HepG2 (cell line): ENCODE data around the gene POFUT1. TPM values are rescaled to one million over a fixed set of nuclear protein-coding genes. Genes with fewer than 3 reads are reported as not detected.
A peak's percentile ranks its signal among the peaks of the same experiment; 100 is the strongest.

Experiments used
- CREM ChIP-seq, 2 experiments: sonication (generic) in 1 of 2; formaldehyde crosslinking in 1 of 2; IDR thresholded peaks; 2 replicates each; pipeline versions ENCODE4 v1.4.0 to v1.6.1; 2016 to 2020; ENCODE audit warnings: antibody characterized with exemption in 1 of 2, mild to moderate bottlenecking in 1 of 2, missing genetic modification reagents in 1 of 2
- KDM2A ChIP-seq: sonication (generic); formaldehyde crosslinking; IDR thresholded peaks from 2 replicates; pipeline ENCODE4 v1.4.0; 2020; ENCODE audit warnings: low read depth, missing genetic modification reagents, borderline replicate concordance
- MEIS2 ChIP-seq: sonication (generic); formaldehyde crosslinking; IDR thresholded peaks from 2 replicates; pipeline ENCODE4 v1.9.0; 2021; ENCODE audit warnings: mild to moderate bottlenecking, missing genetic modification reagents
- RBM39 ChIP-seq: fragments of 200-400 bp; formaldehyde crosslinking; IDR thresholded peaks from one replicate; pipeline ENCODE4 v1.6.1; 2018; ENCODE audit warnings: antibody characterized with exemption, mild to moderate bottlenecking, low read depth, low read length; ENCODE audit not compliant: poor library complexity, severe bottlenecking
- REXO4 ChIP-seq: sonication (generic); formaldehyde crosslinking; IDR thresholded peaks from 2 replicates; pipeline ENCODE4 v1.8.0; 2022; ENCODE audit warnings: missing genetic modification reagents, mild to moderate bottlenecking, borderline replicate concordance
- SATB2 ChIP-seq: sonication (generic); formaldehyde crosslinking; IDR thresholded peaks from 2 replicates; pipeline ENCODE4 v1.5.0; 2020; ENCODE audit warnings: missing genetic modification reagents
- SKIL ChIP-seq: sonication (generic); formaldehyde crosslinking; IDR thresholded peaks from 2 replicates; pipeline ENCODE4 v1.8.0; 2022; ENCODE audit warnings: missing genetic modification reagents, mild to moderate bottlenecking, moderate library complexity, borderline replicate concordance
- SMARCE1 ChIP-seq: fragments of 450-650 bp; IDR thresholded peaks from 2 replicates; pipeline ENCODE4 v1.6.1; 2017; ENCODE audit warnings: borderline replicate concordance
- STAG1 ChIP-seq: sonication (generic); formaldehyde crosslinking; IDR thresholded peaks from 2 replicates; pipeline ENCODE4 v1.4.0; 2020; ENCODE audit warnings: missing genetic modification reagents
- THRA ChIP-seq: sonication (generic); formaldehyde crosslinking; IDR thresholded peaks from 2 replicates; pipeline ENCODE4 v1.4.0; 2020; ENCODE audit warnings: missing genetic modification reagents, borderline replicate concordance
- U2AF1 ChIP-seq: fragments of 200-400 bp; formaldehyde crosslinking; optimal IDR thresholded peaks from 2 replicates; pipeline ENCODE3; 2017; ENCODE audit warnings: mild to moderate bottlenecking, low read depth, low read length
- ZFP36L2 ChIP-seq: sonication (generic); formaldehyde crosslinking; IDR thresholded peaks from 2 replicates; pipeline ENCODE4 v1.4.0; 2020; ENCODE audit warnings: missing genetic modification reagents
- ZNF143 ChIP-seq: sonication (generic); formaldehyde crosslinking; IDR thresholded peaks from 2 replicates; pipeline ENCODE4 v1.4.0; 2020; ENCODE audit warnings: missing genetic modification reagents
- ZNF280B ChIP-seq: sonication (generic); formaldehyde crosslinking; IDR thresholded peaks from 2 replicates; pipeline ENCODE4 v1.5.0; 2020; ENCODE audit warnings: missing genetic modification reagents, mild to moderate bottlenecking, borderline replicate concordance
- ZNF343 ChIP-seq: sonication (generic); formaldehyde crosslinking; IDR thresholded peaks from 2 replicates; pipeline ENCODE4 v1.4.0; 2020; ENCODE audit warnings: mild to moderate bottlenecking, missing genetic modification reagents
- ZNF362 ChIP-seq: sonication (generic); formaldehyde crosslinking; IDR thresholded peaks from 2 replicates; pipeline ENCODE4 v1.4.0; 2020; ENCODE audit warnings: missing genetic modification reagents, mild to moderate bottlenecking, borderline replicate concordance
- ZNF496 ChIP-seq: sonication (generic); formaldehyde crosslinking; IDR thresholded peaks from 2 replicates; pipeline ENCODE4 v1.8.1; 2023; ENCODE audit warnings: mild to moderate bottlenecking, moderate library complexity, missing genetic modification reagents; ENCODE audit not compliant: insufficient replicate concordance
- ZNF501 ChIP-seq: sonication (generic); formaldehyde crosslinking; IDR thresholded peaks from 2 replicates; pipeline ENCODE4 v1.5.1; 2020; ENCODE audit warnings: mild to moderate bottlenecking, moderate library complexity, missing genetic modification reagents
- ZNF580 ChIP-seq: IDR thresholded peaks from 2 replicates; pipeline ENCODE4 v1.6.1; 2016; ENCODE audit warnings: low read depth, borderline replicate concordance
- ZNF615 ChIP-seq: sonication (generic); formaldehyde crosslinking; IDR thresholded peaks from 2 replicates; pipeline ENCODE4 v1.5.0; 2020; ENCODE audit warnings: mild to moderate bottlenecking, missing genetic modification reagents, borderline replicate concordance
- polyA plus RNA-seq, 8 experiments: library from polyadenylated mRNA; depleted of rRNA in 3 of 8; stranded (reverse) in 7 of 8; unstranded in 1 of 8; fragments of >200 nt; fragmentation: Illumina TruSeq in 4 of 8; extraction: Trizol in 4 of 8; gene quantifications; 2 replicates each; pipeline versions ENCODE4 v1.2.1 to v1.2.3, GENCODE V29; 2011 to 2016; ENCODE audit warnings: low read depth in 4 of 8, missing spikeins in 1 of 8, mixed read lengths in 1 of 8; ENCODE audit not compliant: insufficient read depth in 1 of 8
- total RNA-seq, 5 experiments: library from RNA; depleted of rRNA; stranded (reverse); fragments of >200 nt; fragmentation: Illumina TruSeq; extraction: Trizol; gene quantifications; 2 replicates each; pipeline ENCODE4 v1.2.3, GENCODE V29; 2016; ENCODE audit warnings: low read depth in 1 of 5

The POFUT1 gene
- total and polyA plus RNA-seq, 2 of the 13 experiments (the other 11 are each of a cell fraction or from before 2014, with no cell fraction given): 35.5 to 58.3 TPM

GRCh38 chr20:32236048-32236533 lies 28.4 kb downstream of the POFUT1 start (continued):
- TF ChIP-seq ZNF343 (CRISPR knock-in tag) (no peak), CREM (IDR thresholded peaks at IDR 0.05) (no peak), CREM (CRISPR knock-in tag; IDR thresholded peaks at IDR 0.05) (no peak), RBM39 (no peak), SATB2 (CRISPR knock-in tag) (no peak), ZNF615 (CRISPR knock-in tag) (no peak), SMARCE1 (no peak), ZNF280B (CRISPR knock-in tag) (no peak), U2AF1 (no peak), ZFP36L2 (no peak), ZNF143 (CRISPR knock-in tag) (no peak), ZNF362 (CRISPR knock-in tag) (no peak), ZNF496 (CRISPR knock-in tag) (no peak), THRA (CRISPR knock-in tag) (no peak), MEIS2 (0 out of 2 replicates have a peak, but pooled peaks have one; percentile 29), REXO4 (no peak), KDM2A (CRISPR knock-in tag) (no peak), ZNF501 (CRISPR knock-in tag) (0 out of 2 replicates have a peak, but pooled peaks have one; percentile 7), SKIL (CRISPR knock-in tag) (no peak), ZNF580 (0 out of 2 replicates have a peak, but pooled peaks have one; percentile 4), STAG1 (CRISPR knock-in tag) (no peak)
